SJSA1 (cell line): ENCODE data around the gene NEO1. TPM values are rescaled to one million over a fixed set of nuclear protein-coding genes. Genes with fewer than 3 reads are reported as not detected.

Experiments
- DNase-seq, 2 experiments: peaks; one replicate each; pipeline ENCODE4 v3.0.0-alpha.2; 2015 to 2020; ENCODE audit warnings: low spot score in 2 of 2, low read depth in 1 of 2
- H3K27ac ChIP-seq: fragments of 250-450 bp; sonication (Bioruptor Pico); 2 replicates; pipeline ENCODE4 v1.5.1; 2020; ENCODE audit warnings: mild to moderate bottlenecking, moderate library complexity
- H3K27me3 ChIP-seq: fragments of 250-450 bp; sonication (Bioruptor Pico); replicated peaks from 2 replicates; pipeline ENCODE4 v1.5.1; 2020; ENCODE audit warnings: mild to moderate bottlenecking, moderate library complexity
- H3K36me3 ChIP-seq: fragments of 250-450 bp; sonication (Bioruptor Pico); 2 replicates; pipeline ENCODE4 v1.5.1; 2020; ENCODE audit warnings: mild to moderate bottlenecking
- H3K4me1 ChIP-seq: fragments of 250-450 bp; sonication (Bioruptor Pico); replicated peaks from 2 replicates; pipeline ENCODE4 v1.6.1; 2021; ENCODE audit warnings: mild to moderate bottlenecking
- H3K4me3 ChIP-seq: fragments of 250-450 bp; sonication (Bioruptor Pico); 2 replicates; pipeline ENCODE4 v1.5.1; 2020; ENCODE audit warnings: mild to moderate bottlenecking
- H3K9me3 ChIP-seq: fragments of 250-450 bp; sonication (Bioruptor Pico); replicated peaks from 2 replicates; pipeline ENCODE4 v1.5.1; 2020; ENCODE audit warnings: mild to moderate bottlenecking
- total RNA-seq: library from RNA; depleted of rRNA; stranded (reverse); fragments of >200 nt; shearing (Covaris generic); gene quantifications from 2 replicates; pipeline ENCODE4 v1.2.3, GENCODE V29; 2014

Gene NEO1
- total RNA-seq, 1 experiment from 2014 or later, result 28.3 TPM

GRCh38 chr15:73118055-73118454, 65.8 kb downstream of the NEO1 start:
- Histone ChIP-seq H3K36me3 (no peaks in the 10 kb centered on the region), H3K27ac (no peak overlapping the region), H3K4me3 (no peak overlapping the region), H3K9me3 (no peaks in the 10 kb centered on the region), H3K27me3 (no peaks in the 10 kb centered on the region), H3K4me1 (no peaks in the 10 kb centered on the region)
- DNase-seq, result no peak

DNA sequence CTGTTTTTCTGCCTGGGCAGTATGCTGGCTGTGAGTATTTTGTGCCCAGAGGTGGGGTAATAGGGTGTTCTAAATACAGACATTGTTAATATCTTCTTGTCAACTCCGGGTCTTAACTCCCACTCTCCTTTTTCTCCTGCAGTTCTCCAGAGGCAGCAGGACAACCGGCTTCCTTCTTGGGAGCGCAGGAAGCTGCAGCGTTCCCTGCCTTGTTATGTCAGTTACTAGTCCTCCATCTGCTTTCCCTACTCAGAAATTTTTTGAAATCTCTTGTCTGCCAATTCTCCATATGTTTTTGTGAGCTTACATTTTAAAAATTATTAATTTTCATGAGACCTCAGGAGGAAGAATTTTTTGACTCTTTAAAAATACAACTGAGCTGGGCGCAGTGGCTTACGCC, 67.2 kb downstream of the NEO1 start:
- H3K9me3 ChIP-seq, result no peaks in the 10 kb centered on the region
- H3K27me3 ChIP-seq, result no peaks in the 10 kb centered on the region
- H3K4me3 ChIP-seq, result no peak overlapping the region
- no peaks in the 10 kb centered on the region for H3K36me3 ChIP-seq
- no peaks in the 10 kb centered on the region for H3K4me1 ChIP-seq
- no peak overlapping the region for H3K27ac ChIP-seq
- no peak for DNase-seq

- Histone ChIP-seq H3K27ac (no peak overlapping the region), H3K27me3 (no peaks in the 10 kb centered on the region), H3K9me3 (no peaks in the 10 kb centered on the region), H3K4me1 (no peaks in the 10 kb centered on the region), H3K4me3 (no peak overlapping the region), H3K36me3 (no peaks in the 10 kb centered on the region)
- no peak for DNase-seq
These were observed 68.0 kb downstream of the NEO1 start for GRCh38 chr15:73120269-73120668.

- DNase-seq, result no peak
- Histone ChIP-seq H3K36me3 (no peaks in the 10 kb centered on the region), H3K27ac (no peak overlapping the region), H3K9me3 (no peaks in the 10 kb centered on the region), H3K4me3 (no peak overlapping the region), H3K27me3 (no peaks in the 10 kb centered on the region), H3K4me1 (no peaks in the 10 kb centered on the region)
These were observed 73.0 kb downstream of the NEO1 start for GRCh38 chr15:73125219-73125618.

GRCh38 chr15:73127302-73127936, 75.2 kb downstream of the NEO1 start:
- no peaks in the 10 kb centered on the region for H3K27me3 ChIP-seq
- no peak overlapping the region for H3K27ac ChIP-seq
- no peaks in the 10 kb centered on the region for H3K9me3 ChIP-seq
- DNase-seq, result peak in 1 of 2 experiments; percentile 23
- H3K4me3 ChIP-seq, result no peak overlapping the region
- H3K4me1 ChIP-seq, result no peaks in the 10 kb centered on the region
- no peaks in the 10 kb centered on the region for H3K36me3 ChIP-seq

GRCh38 chr15:73130830-73131229, 78.6 kb downstream of the NEO1 start:
- no peak for DNase-seq
- no peaks in the 10 kb centered on the region for H3K36me3 ChIP-seq
- no peaks in the 10 kb centered on the region for H3K9me3 ChIP-seq
- no peak overlapping the region for H3K4me3 ChIP-seq
- no peaks in the 10 kb centered on the region for H3K4me1 ChIP-seq
- H3K27ac ChIP-seq, result no peak overlapping the region
- H3K27me3 ChIP-seq, result no peaks in the 10 kb centered on the region

DNA sequence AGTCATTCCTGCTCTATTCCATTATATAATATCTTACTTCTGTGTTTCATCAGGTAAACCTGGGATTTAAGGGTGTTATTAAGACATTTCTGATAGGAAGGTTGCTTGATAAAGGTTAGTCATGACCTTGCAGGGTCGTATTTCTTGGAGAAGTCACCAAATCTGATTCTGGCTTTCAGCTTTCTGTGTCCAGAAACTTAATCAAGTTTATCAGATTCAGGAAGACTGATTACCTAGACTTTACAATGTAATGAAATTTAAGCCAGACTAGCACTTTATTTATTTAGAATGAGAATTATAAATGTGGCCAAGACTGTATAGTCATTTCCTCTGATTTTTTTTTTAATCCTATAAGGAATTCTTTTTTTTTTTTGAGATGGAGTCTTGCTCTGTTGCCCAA, 81.9 kb downstream of the NEO1 start:
- H3K4me1 ChIP-seq, result no peaks in the 10 kb centered on the region
- H3K27me3 ChIP-seq, result no peaks in the 10 kb centered on the region
- H3K27ac ChIP-seq, result no peak overlapping the region
- H3K9me3 ChIP-seq, result no peaks in the 10 kb centered on the region
- H3K4me3 ChIP-seq, result no peak overlapping the region
- no peaks in the 10 kb centered on the region for H3K36me3 ChIP-seq
- no peak for DNase-seq

- Histone ChIP-seq H3K4me3 (no peak overlapping the region), H3K27me3 (no peaks in the 10 kb centered on the region), H3K27ac (no peak overlapping the region), H3K9me3 (no peaks in the 10 kb centered on the region), H3K36me3 (no peaks in the 10 kb centered on the region), H3K4me1 (no peaks in the 10 kb centered on the region)
- no peak for DNase-seq
These were observed 86.9 kb downstream of the NEO1 start for GRCh38 chr15:73139041-73139743.

GRCh38 chr15:73139744-73140553, 87.7 kb downstream of the NEO1 start:
- no peak overlapping the region for H3K27ac ChIP-seq
- H3K27me3 ChIP-seq, result no peaks in the 10 kb centered on the region
- no peak for DNase-seq
- no peaks in the 10 kb centered on the region for H3K36me3 ChIP-seq
- H3K4me1 ChIP-seq, result no peaks in the 10 kb centered on the region
- no peak overlapping the region for H3K4me3 ChIP-seq
- no peaks in the 10 kb centered on the region for H3K9me3 ChIP-seq

- no peaks in the 10 kb centered on the region for H3K36me3 ChIP-seq
- no peaks in the 10 kb centered on the region for H3K4me1 ChIP-seq
- no peak for DNase-seq
- no peaks in the 10 kb centered on the region for H3K9me3 ChIP-seq
- H3K27ac ChIP-seq, result no peak overlapping the region
- no peak overlapping the region for H3K4me3 ChIP-seq
- no peaks in the 10 kb centered on the region for H3K27me3 ChIP-seq
These were observed 89.1 kb downstream of the NEO1 start for GRCh38 chr15:73141216-73141900.

GRCh38 chr15:73142802-73143762, 90.8 kb downstream of the NEO1 start:
- Histone ChIP-seq H3K4me1 (no peaks in the 10 kb centered on the region), H3K27me3 (no peaks in the 10 kb centered on the region), H3K4me3 (no peak overlapping the region), H3K36me3 (no peaks in the 10 kb centered on the region), H3K27ac (no peak overlapping the region), H3K9me3 (no peaks in the 10 kb centered on the region)
- no peak for DNase-seq

DNA sequence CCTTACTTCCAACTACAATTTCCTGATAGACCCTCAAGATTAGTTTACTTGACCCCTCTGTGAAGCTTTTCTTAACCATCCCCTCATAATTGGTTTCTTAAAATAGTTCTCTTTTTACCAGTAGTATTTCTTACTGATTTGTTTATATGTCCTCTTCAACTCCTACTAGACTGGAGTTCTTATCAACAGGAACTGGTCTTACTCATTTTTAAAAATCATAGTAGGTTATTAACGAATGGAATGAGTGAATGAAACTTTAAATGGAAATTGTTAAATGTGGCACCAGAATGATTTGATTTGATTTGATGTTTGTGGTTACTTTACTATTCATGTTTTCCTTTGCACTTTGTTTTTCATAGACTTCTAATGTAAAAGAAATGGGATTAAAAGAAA, 91.5 kb downstream of the NEO1 start:
- Histone ChIP-seq H3K27me3 (no peaks in the 10 kb centered on the region), H3K4me1 (no peaks in the 10 kb centered on the region), H3K9me3 (no peaks in the 10 kb centered on the region), H3K4me3 (no peak overlapping the region), H3K36me3 (no peaks in the 10 kb centered on the region), H3K27ac (no peak overlapping the region)
- DNase-seq, result no peak

GRCh38 chr15:73146419-73146818, 94.2 kb downstream of the NEO1 start:
- H3K4me3 ChIP-seq, result no peak overlapping the region
- H3K9me3 ChIP-seq, result no peaks in the 10 kb centered on the region
- H3K4me1 ChIP-seq, result no peaks in the 10 kb centered on the region
- H3K36me3 ChIP-seq, result no peaks in the 10 kb centered on the region
- H3K27me3 ChIP-seq, result no peaks in the 10 kb centered on the region
- H3K27ac ChIP-seq, result no peak overlapping the region
- no peak for DNase-seq
